DLD1 (cell line): ENCODE results near the gene EGFL7.

Experiments
- in situ Hi-C: cut with HindIII; loops from 2 replicates; pipeline ENCODE4 v1.10.0; 2017; ENCODE audit warnings: low sequenced_read_pairs

The EGFL7 gene

GRCh38 chr9:136713550-136713949 lies 50.8 kb downstream of the EGFL7 start:
- in situ Hi-C loops: no loop called here

GRCh38 chr9:136714096-136714892 lies 51.6 kb downstream of the EGFL7 start:
- in situ Hi-C loops: no loop called here

- in situ Hi-C loops: no loop called here
These were observed 52.2 kb downstream of the EGFL7 start for GRCh38 chr9:136714893-136715274.

- in situ Hi-C loops: no loop called here
These were observed 54.7 kb downstream of the EGFL7 start for GRCh38 chr9:136717399-136717798.

- in situ Hi-C loops: no loop called here
These were observed 55.9 kb downstream of the EGFL7 start for GRCh38 chr9:136718345-136719194.

- in situ Hi-C loops: no loop called here
These were observed 56.6 kb downstream of the EGFL7 start for GRCh38 chr9:136719195-136719880.

GRCh38 chr9:136720251-136720897 lies 57.7 kb downstream of the EGFL7 start:
- in situ Hi-C loops: no loop called here

- in situ Hi-C loops: no loop called here
These were observed 58.2 kb downstream of the EGFL7 start for GRCh38 chr9:136720898-136721338.

GRCh38 chr9:136721339-136722092 lies 58.8 kb downstream of the EGFL7 start:
- in situ Hi-C loops: no loop called here
